CD4-positive, alpha-beta T cell treated with Interleukin-4 for 1 hour (primary cell): ENCODE data around the gene ADCK2.
"Not testable (repeated sequence)": the region's sequence is repeated elsewhere in the genome, so short reads cannot be mapped to it uniquely, and the experiment has no call there.

Experiments used
- DNase-seq, 2 donors: peaks; one replicate each; pipeline ENCODE4 v3.0.0-alpha.2; 2020 to 2022

The ADCK2 gene

GRCh38 chr7:140646931-140647647, 25.7 kb upstream of the ADCK2 start:
- peak; percentile 40 to 56 for DNase-seq

- no peak for DNase-seq
These were observed 23.1 kb upstream of the ADCK2 start for GRCh38 chr7:140649556-140650205.

DNA sequence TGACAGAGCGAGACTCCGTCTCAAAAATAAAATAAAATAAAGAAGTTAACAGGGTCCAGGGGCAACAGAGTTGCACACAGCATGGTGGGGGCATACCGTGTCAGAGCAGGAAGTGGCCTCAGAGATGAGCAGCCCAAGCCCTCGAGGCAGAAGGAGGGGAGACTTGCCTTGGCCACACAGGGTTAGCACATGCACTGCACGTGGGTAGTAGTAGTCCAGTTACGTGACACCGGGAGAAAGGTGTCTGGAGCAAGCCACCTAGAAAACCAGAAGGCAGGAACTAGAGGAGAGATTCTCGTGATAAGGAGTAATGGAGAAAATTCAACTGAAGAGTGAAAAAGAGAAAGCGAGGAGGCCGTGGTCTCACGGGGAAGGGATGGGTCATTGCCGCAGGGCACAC, 22.4 kb upstream of the ADCK2 start:
- no peak for DNase-seq

DNA sequence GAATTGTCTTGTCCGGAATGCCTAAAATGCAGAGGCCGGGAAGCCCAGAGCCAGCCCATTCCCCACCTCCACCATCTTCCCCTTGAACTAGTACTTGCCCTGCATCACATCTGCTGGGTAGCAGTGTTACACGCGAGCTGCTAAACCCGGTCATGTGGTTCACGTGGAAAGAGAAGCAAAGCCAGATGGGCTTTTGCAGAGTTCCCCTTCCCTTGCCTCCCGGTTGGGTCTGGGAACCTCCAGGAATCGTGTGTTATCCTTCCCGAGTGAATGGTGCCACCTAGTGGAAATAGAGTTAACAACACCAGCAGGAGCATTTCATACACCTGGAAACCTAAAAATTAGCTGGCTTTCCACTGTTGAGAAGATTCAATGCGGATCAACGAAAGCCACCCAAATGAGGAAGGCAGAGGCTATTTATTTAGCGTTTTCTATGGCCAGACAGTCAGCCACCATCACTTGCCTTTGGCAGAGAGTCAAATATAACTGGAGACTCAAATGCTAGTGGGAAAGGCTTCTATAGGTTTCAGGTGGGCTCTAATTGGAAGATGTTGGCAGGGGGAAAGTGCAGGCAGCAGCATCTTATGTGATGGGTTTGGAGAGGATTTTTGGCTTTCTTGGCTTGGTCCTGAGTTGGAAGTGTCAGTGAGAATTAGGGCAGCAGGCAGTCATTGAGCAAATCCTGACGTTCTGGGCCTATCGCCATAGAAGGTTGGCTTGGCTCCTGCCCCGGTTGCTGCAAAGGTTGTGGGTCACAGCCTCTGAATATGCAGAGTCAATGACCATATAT, 19.2 kb upstream of the ADCK2 start:
- DNase-seq, result peak; percentile 37 to 59

DNA sequence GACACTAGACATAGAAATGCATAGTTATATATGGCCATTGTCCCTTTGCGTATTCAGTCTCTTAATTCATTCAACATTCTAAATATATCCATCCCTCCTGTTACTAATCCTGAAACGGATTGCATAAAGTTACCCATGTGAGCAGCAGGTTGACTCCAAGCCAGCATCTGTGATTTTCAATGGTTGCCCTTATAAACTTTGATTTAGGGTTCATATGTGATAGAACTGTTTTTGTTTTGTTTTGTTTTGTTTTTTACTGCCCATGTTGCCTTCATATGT, 18.7 kb upstream of the ADCK2 start:
- no peak for DNase-seq

DNA sequence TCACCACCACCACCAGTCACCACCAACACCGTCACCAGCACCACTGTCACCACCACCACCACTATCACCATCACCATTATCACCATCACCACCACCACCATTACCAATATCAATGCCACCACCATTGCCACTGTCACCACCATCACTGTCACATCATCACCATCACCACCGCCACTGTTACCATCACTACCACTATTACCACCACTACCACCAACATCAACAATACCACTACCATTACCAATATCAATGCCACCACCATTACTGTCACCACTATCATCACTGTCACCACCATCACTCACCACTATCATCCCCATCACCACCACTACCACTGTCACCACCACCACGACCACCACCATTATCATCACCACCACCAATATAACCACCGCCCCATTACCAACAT, 18.1 kb upstream of the ADCK2 start:
- no peak for DNase-seq

GRCh38 chr7:140655511-140656408, 17.0 kb upstream of the ADCK2 start:
- DNase-seq, result no peak

GRCh38 chr7:140656548-140657515, 15.9 kb upstream of the ADCK2 start:
- peak in 1 of 2 donors; percentile 65 for DNase-seq

GRCh38 chr7:140657891-140658290, 14.9 kb upstream of the ADCK2 start:
- DNase-seq, result no peak

- no peak for DNase-seq
These were observed 12.9 kb upstream of the ADCK2 start for GRCh38 chr7:140659856-140660255.

GRCh38 chr7:140661124-140661523, 11.6 kb upstream of the ADCK2 start:
- no peak for DNase-seq

- DNase-seq, result not testable (repeated sequence)
These were observed 9.8 kb upstream of the ADCK2 start for GRCh38 chr7:140662938-140663337.

DNA sequence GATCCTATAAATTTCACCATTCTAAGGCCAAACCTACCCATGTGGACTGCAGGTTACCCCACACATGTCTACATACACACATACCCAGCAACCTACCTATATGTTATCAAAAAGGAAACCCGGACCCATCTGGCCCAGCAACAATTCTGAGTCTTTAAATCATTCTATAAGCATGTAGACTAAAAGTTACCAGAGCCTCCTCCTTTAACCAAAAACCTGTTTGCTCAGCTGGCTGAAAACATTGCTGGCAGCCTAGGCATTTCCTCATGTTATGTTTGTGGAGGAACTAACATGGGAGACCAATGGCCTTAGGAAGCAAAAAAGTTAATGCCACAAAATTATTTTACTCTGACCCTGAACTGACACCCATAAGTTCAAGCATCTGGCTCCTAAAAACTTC, 5.3 kb upstream of the ADCK2 start:
- DNase-seq, result no peak

GRCh38 chr7:140668641-140669040, 4.1 kb upstream of the ADCK2 start:
- DNase-seq, result no peak

DNA sequence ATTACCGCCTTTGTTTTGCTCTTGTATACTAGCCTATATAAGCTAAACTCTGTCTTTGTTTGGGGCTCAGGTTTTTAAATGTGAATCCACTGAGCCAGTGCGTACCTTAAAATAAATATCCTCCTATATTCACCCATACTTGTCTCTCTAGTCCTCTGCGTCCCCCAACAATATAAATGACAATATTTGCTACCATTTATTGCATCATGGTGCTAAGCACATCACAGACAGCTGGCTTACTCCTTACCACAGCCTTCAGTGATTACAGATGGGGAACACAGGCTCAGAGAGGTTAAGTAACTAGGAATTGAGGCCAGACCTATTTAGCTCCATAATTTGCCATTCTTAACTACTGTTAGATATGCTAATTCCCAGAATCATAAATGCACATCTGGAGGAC, 3.4 kb upstream of the ADCK2 start:
- no peak for DNase-seq

- DNase-seq, result not testable (repeated sequence)
These were observed 2.9 kb upstream of the ADCK2 start for GRCh38 chr7:140669862-140670261.

DNA sequence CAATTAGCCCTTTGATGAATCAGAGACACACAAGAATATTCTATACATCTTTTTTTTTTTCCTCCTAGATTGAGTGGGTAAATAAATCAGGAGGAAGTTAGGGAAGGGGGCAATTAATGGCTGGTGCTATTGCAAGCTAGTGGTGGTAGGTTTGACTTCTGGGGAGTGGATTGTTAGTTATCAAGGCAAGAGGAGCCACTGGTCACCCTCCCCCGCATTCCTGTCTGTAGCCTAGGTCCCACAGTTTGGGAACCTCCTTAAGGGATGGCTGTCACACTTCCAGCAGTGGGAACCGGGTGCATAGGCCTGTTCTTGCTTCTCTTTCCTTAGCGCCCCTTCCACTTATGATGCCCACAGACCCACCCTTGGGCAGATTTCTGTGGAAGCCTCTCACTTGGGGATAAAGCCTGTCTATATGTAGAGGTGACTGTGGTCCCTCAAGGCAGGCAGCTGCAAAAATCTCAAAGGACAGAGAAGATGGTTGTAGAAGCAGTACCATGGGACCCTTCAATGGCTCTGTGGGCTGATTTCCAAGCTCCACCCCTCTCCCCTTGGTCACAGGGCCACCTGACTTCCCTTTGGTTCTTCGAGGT, 2.3 kb upstream of the ADCK2 start:
- no peak for DNase-seq

DNA sequence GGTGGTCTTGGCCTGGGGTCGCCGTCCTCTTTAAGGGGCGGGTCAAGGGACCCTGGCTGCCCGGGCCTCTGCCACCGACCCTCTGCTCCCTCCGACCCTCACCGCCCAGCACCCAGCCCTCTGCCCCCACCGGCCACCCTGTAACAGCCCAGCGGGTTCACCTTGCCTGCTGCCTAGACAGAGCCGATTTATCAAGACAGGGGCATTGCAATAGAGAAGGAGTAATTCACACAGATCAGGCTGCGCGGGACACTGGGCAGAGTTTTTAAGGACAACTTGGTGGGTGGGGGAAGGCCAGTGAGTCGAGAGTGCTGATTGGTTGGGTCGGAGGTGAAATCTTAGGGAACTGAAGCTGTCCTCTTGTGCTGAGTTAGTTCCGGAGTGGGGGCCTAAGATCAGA, 779 bp upstream of the ADCK2 start:
- no peak for DNase-seq

- DNase-seq, result peak; percentile 54 to 60
These were observed 473 bp downstream of the ADCK2 start for GRCh38 chr7:140673063-140673773.

DNA sequence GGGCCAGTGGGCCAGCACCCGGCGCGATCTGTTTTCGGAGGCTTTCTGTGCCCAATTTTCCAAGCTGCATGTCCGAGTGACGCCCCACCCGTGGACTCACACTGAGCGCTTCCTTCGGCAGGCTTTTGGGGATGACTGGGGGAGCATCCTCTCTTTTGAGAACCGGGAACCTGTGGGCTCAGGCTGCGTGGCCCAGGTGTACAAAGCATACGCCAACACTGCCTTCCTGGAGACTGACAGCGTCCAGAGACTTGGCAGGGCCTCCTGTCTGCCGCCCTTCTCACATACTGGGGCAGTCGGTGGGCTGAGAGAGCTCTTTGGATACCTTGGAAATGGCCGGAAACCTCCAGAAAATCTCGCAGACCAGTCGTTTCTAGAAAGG, 1.0 kb downstream of the ADCK2 start:
- no peak for DNase-seq

GRCh38 chr7:140674356-140674800, 1.6 kb downstream of the ADCK2 start:
- DNase-seq, result peak in 1 of 2 donors; percentile 38
